PC-3 (cell line): Measurements from ENCODE around the gene ZNF423. TPM values are rescaled to one million over a fixed set of nuclear protein-coding genes. Genes with fewer than 3 reads are reported as not detected.

Source experiments
- ATAC-seq: fragments of 200-7000 bp; cut with Tn5 transposase; 2 replicates; pipeline ENCODE4 v1.9.1; 2020; ENCODE audit warnings: mild to moderate bottlenecking, moderate library complexity
- BruUV-seq: library from RNA; stranded (reverse); fragments of 400-500 nt; replicated peaks from 2 replicates; lab custom pipeline; 2021; lab: Mats Ljungman, UMichigan
- CTCF ChIA-PET: fragments of 300-600 bp; sonication (Branson Sonifier 250); formaldehyde crosslinking; loops from one replicate; lab custom pipeline; 2022; ENCODE audit warnings: antibody characterized with exemption; lab: Charles Lee
- POLR2A ChIA-PET: fragments of 300-600 bp; sonication (Branson Sonifier 250); formaldehyde crosslinking; loops from one replicate; lab custom pipeline; 2022; ENCODE audit warnings: antibody characterized with exemption; ENCODE audit not compliant: unreplicated experiment; lab: Charles Lee
- DNase-seq: peaks from one replicate; pipeline ENCODE4 v3.0.0-alpha.2; 2015
- H2AFZ ChIP-seq: fragments of 300-600 bp; sonication (generic); 2 replicates; pipeline ENCODE4 v1.6.0; 2016; ENCODE audit warnings: antibody characterized with exemption, low read length
- H3F3A ChIP-seq: fragments of 300-600 bp; sonication (generic); one replicate; pipeline ENCODE4 v1.6.0; 2017; ENCODE audit warnings: antibody characterized with exemption, low read length, control low read depth, mild to moderate bottlenecking; ENCODE audit not compliant: unreplicated experiment
- H3K27ac ChIP-seq: fragments of 300-600 bp; sonication (generic); 2 replicates; pipeline ENCODE4 v1.5.1; 2016; ENCODE audit warnings: mild to moderate bottlenecking, low read length
- H3K27me3 ChIP-seq: fragments of 300-600 bp; sonication (generic); 2 replicates; pipeline ENCODE4 v1.6.1; 2016; ENCODE audit warnings: low read length, mixed read lengths
- H3K36me3 ChIP-seq: fragments of 300-600 bp; sonication (generic); 2 replicates; pipeline ENCODE4 v1.6.1; 2016; ENCODE audit warnings: low read depth, mixed run types, low read length, mixed read lengths
- H3K4me1 ChIP-seq: fragments of 300-600 bp; sonication (generic); 2 replicates; pipeline ENCODE4 v1.5.1; 2016; ENCODE audit warnings: low read length; ENCODE audit not compliant: insufficient read depth
- H3K4me2 ChIP-seq: fragments of 300-600 bp; sonication (generic); 2 replicates; pipeline ENCODE4 v1.6.0; 2016; ENCODE audit warnings: low read length
- H3K4me3 ChIP-seq: fragments of 300-600 bp; sonication (generic); 2 replicates; pipeline ENCODE4 v1.5.1; 2016; ENCODE audit warnings: mild to moderate bottlenecking, low read length, mixed read lengths
- H3K79me2 ChIP-seq: fragments of 300-600 bp; sonication (generic); 2 replicates; pipeline ENCODE4 v1.6.1; 2017; ENCODE audit warnings: low read length, mixed read lengths
- H3K9ac ChIP-seq: fragments of 300-600 bp; sonication (generic); 2 replicates; pipeline ENCODE4 v1.6.0; 2016; ENCODE audit warnings: mild to moderate bottlenecking, low read length
- H3K9me2 ChIP-seq: fragments of 300-600 bp; sonication (generic); replicated peaks from 2 replicates; pipeline ENCODE4 v1.6.1; 2016; ENCODE audit warnings: mixed run types, low read length, mixed read lengths
- H3K9me3 ChIP-seq: fragments of 300-600 bp; sonication (generic); 2 replicates; pipeline ENCODE4 v1.6.1; 2016; ENCODE audit warnings: low read length, mixed read lengths
- H4K20me1 ChIP-seq: fragments of 300-600 bp; sonication (generic); 2 replicates; pipeline ENCODE4 v1.6.1; 2016; ENCODE audit warnings: low read length, mixed read lengths
- CTCF ChIP-seq: fragments of 300-600 bp; sonication (generic); conservative IDR thresholded peaks from 2 replicates; pipeline ENCODE4 v1.5.1; 2017; ENCODE audit warnings: antibody characterized with exemption, low read depth, mild to moderate bottlenecking, low read length
- EZH2 ChIP-seq: fragments of 300-600 bp; sonication (generic); IDR thresholded peaks from one replicate; pipeline ENCODE4 v1.6.1; 2017; ENCODE audit warnings: antibody characterized with exemption, mild to moderate bottlenecking, low read length; ENCODE audit not compliant: unreplicated experiment
- EZH2phosphoT487 ChIP-seq: fragments of 300-600 bp; sonication (generic); IDR thresholded peaks from 2 replicates; pipeline ENCODE4 v1.6.1; 2018; ENCODE audit warnings: mild to moderate bottlenecking, antibody characterized with exemption, low read length, borderline replicate concordance
- intact Hi-C: fragments of 100-400 bp; cut with micrococcal nuclease; formaldehyde crosslinking; loops from 2 replicates; pipeline ENCODE4 v1.9.0; 2023
- total RNA-seq: library from RNA; depleted of rRNA; stranded (reverse); fragments of >200 nt; gene quantifications from 2 replicates; pipeline ENCODE4 v1.2.3, GENCODE V29; 2014

Gene ZNF423
- total RNA-seq, 1 experiment from 2014 or later: not detected

- peaks cover 4% of the 10 kb centered on the region; the same call in 1 of the 2 replicates for H3K27me3 ChIP-seq
- intact Hi-C loops: no loop called here
- H2AFZ ChIP-seq: no peak overlapping the region
- DNase-seq: no peak
- ATAC-seq: no peak
- no peaks in the 10 kb centered on the region for H3K9me2 ChIP-seq
- TF ChIP-seq CTCF (no peak), EZH2 (no peak), EZH2phosphoT487 (no peak)
- H3K4me3 ChIP-seq: no peak overlapping the region
- no peak overlapping the region for H3K4me2 ChIP-seq
- H3K4me1 ChIP-seq: no peaks in the 10 kb centered on the region
- no peaks in the 10 kb centered on the region for H3K9me3 ChIP-seq
- no peaks in the 10 kb centered on the region for H4K20me1 ChIP-seq
- no peaks in the 10 kb centered on the region for H3F3A ChIP-seq
- CTCF ChIA-PET: no interaction called here
- H3K36me3 ChIP-seq: no peaks in the 10 kb centered on the region
- POLR2A ChIA-PET: no interaction called here
- no peak overlapping the region for H3K27ac ChIP-seq
- BruUV-seq: no TSS peak
- no peaks in the 10 kb centered on the region for H3K79me2 ChIP-seq
- H3K9ac ChIP-seq: no peak overlapping the region
Measured at GRCh38 chr16:49528866-49529288, 327.0 kb downstream of the ZNF423 start.

- H3K36me3 ChIP-seq: no peaks in the 10 kb centered on the region
- DNase-seq: peak; percentile 1
- peak overlapping the region; percentile 38 for H3K4me2 ChIP-seq
- no peaks in the 10 kb centered on the region for H3K9me3 ChIP-seq
- H3K9me2 ChIP-seq: no peaks in the 10 kb centered on the region
- no peaks in the 10 kb centered on the region for H3K79me2 ChIP-seq
- H2AFZ ChIP-seq: peak overlapping the region; percentile 36; the same call in 1 of the 2 replicates
- no peaks in the 10 kb centered on the region for H3K4me1 ChIP-seq
- no peaks in the 10 kb centered on the region for H4K20me1 ChIP-seq
- BruUV-seq: no TSS peak
- H3K4me3 ChIP-seq: no peak overlapping the region
- intact Hi-C loops: no loop called here
- ATAC-seq: no peak
- no peak for TF ChIP-seq CTCF
- no peak for TF ChIP-seq EZH2phosphoT487
- no peak for TF ChIP-seq EZH2
- no peak overlapping the region for H3K9ac ChIP-seq
- no peak overlapping the region for H3K27ac ChIP-seq
- POLR2A ChIA-PET: no interaction called here
- H3K27me3 ChIP-seq: peaks cover 4% of the 10 kb centered on the region; the same call in 1 of the 2 replicates
- no peaks in the 10 kb centered on the region for H3F3A ChIP-seq
- CTCF ChIA-PET: no interaction called here
Measured at GRCh38 chr16:49528060-49528865, 327.6 kb downstream of the ZNF423 start.

GRCh38 chr16:49527611-49528010 lies 328.3 kb downstream of the ZNF423 start:
- H3K4me1 ChIP-seq: no peaks in the 10 kb centered on the region

More at GRCh38 chr16:49527611-49528010, 328.3 kb downstream of the ZNF423 start:
- no peak for ATAC-seq
- Histone ChIP-seq H2AFZ (no peak overlapping the region), H3K27ac (no peak overlapping the region), H3K9ac (no peak overlapping the region), H3F3A (no peaks in the 10 kb centered on the region), H3K9me2 (no peaks in the 10 kb centered on the region), H3K79me2 (no peaks in the 10 kb centered on the region), H4K20me1 (no peaks in the 10 kb centered on the region), H3K27me3 (peaks cover 4% of the 10 kb centered on the region; the same call in 1 of the 2 replicates), H3K36me3 (no peaks in the 10 kb centered on the region), H3K4me2 (peak overlapping the region; percentile 38; the same call in 1 of the 2 replicates), H3K9me3 (no peaks in the 10 kb centered on the region), H3K4me3 (no peak overlapping the region)
- ChIA-PET POLR2A (no interaction called here), CTCF (no interaction called here)
- no TSS peak for BruUV-seq
- intact Hi-C loops: no loop called here
- no peak for DNase-seq
- TF ChIP-seq EZH2phosphoT487: no peak
- no peak for TF ChIP-seq CTCF
- TF ChIP-seq EZH2: no peak
